Amygdala (tissue), 56 donors: ENCODE data around the gene PDLIM7.
"Not testable (repeated sequence)": the region's sequence is repeated elsewhere in the genome, so short reads cannot be mapped to it uniquely, and the experiment has no call there.

Experiments used
- DNase-seq, 56 donors: peaks; one replicate each; lab custom pipeline; 2025; lab: John Stamatoyannopoulos, UW

PDLIM7 gene, protein sequence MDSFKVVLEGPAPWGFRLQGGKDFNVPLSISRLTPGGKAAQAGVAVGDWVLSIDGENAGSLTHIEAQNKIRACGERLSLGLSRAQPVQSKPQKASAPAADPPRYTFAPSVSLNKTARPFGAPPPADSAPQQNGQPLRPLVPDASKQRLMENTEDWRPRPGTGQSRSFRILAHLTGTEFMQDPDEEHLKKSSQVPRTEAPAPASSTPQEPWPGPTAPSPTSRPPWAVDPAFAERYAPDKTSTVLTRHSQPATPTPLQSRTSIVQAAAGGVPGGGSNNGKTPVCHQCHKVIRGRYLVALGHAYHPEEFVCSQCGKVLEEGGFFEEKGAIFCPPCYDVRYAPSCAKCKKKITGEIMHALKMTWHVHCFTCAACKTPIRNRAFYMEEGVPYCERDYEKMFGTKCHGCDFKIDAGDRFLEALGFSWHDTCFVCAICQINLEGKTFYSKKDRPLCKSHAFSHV

DNA sequence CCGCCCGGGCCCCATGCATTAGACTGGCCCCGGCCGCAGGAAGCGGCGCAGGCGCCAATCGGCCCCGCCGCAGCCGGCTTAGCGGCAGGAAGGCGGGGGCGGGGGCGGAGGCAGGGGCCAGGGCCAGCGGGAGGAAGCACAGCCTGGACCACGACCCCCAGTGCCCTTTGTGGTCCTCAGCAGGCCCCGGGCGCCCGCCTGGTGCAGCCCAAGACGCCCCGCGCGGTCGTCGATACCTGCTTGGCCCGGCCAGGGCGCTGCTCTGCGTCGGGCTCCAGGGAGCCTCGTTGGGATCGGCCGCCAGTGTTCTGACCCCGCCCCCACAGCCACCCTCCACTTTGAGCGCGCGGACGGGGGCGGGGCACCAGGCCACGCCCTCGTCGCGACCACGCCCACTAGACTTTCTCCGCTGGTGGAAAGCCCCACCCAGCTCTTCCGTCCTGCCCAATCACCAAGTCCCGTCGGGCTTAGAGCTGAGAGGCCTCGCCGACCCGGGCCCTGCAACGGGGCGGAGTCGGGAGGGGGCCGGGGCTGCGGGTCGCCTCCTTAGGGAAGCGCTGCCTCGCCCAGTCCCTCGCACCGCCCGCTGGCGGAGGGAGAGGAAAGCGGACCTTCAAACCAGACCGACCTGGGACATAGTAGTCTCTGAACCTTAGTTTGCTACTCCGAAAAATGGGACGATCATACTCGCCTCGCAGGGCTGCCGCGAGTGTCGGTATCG lies at the start of gene PDLIM7:
PDLIM7 (minus strand) TSS at position 313 of the 721 bp plus-strand sequence. CDS start 1,092 bp downstream, outside the sequence.
- DNase-seq: peak in 52 of 56 donors; percentile 23 to 92 (median 72)

DNA sequence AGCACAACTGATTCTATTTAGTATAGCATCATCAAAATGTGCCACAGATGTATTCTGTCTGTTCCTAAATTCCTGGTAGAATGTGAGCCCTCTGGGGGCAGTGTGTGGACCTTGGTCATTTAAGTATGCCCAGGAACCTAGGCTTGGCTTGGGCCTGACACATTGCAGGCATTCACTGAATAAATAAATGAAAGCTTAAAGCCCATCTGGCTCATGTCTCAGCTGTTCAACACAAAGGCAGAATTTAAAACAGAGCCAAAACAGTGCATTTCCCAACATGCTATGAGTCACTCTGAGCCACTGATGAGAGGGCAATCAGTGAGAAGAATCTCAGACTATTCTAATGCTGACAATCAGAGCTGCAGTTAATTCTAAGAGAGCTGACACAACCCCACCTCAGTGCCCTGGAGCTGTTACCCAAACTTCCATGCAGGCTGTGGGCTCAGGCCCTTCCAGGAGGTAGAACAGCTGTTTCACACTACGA lies 48.9 kb upstream of the PDLIM7 start:
- peak in 14 of 56 donors; percentile 6 to 69 (median 34) for DNase-seq

DNA sequence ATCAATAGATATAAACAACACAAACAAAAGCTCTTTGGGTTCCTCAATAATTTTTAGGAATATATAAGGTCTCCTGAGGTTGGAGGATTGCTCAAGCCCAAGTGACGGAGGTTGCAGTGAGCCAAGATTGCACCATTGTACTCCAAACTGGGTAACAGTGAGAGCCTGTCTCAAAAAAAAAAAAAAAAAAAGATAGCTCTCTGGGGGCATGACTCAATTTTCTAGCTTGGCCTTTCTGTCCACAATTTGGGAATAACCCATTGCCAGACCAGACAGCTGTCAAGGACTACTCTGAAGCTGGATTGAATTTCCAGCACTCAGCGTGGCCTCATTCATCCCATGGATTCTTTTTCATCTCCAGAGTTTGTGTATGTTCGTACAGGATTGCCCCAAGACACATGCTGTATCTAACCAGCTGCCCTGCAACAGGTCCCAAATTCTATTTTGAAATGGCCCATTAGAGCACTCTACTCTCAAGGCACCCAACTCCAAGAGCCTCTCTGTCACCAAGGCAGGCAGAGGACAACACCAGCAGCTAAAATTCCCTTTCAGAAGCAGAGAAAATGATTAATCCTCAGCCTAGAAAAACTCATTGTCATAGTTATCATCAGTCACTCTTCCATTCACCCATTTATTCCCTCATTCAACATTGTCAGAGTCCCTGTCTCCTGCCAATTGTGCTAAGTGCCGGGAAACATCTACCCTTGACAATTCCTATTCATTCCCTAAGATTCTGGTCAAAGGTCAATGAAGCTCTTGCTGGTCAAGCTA lies 48.3 kb upstream of the PDLIM7 start:
- DNase-seq: peak in 1 of 56 donors; percentile 58

DNA sequence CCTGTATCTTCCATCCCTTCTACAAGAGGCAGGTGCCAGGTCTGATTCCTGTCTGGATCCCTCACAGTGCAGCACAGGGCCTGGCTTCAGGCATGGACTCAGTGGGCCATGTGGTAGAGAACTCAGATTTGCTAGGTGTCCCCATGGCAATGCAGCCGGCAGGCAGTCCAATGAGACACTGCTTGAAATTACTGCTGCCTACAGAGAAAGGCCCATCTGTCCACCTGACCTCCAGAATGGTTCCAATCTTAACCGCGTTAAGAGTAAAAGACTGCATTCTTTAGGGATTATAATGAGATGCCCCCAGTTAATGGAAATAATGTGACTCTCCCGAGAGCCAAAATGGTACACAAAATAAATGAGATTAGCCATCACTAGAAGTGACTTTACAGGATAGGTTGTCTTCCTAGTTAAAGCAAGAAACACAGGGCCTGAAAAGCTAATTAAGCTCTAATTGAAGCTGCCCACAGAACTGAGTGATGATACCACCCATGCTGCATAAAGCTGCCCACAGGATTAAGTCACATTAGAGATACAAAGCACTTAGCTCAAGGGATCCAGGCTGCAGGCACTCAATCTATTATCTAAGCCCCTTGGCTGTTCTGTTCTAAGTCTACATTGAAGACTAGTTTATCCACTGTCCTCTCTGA lies 45.5 kb upstream of the PDLIM7 start:
- DNase-seq: no peak

DNA sequence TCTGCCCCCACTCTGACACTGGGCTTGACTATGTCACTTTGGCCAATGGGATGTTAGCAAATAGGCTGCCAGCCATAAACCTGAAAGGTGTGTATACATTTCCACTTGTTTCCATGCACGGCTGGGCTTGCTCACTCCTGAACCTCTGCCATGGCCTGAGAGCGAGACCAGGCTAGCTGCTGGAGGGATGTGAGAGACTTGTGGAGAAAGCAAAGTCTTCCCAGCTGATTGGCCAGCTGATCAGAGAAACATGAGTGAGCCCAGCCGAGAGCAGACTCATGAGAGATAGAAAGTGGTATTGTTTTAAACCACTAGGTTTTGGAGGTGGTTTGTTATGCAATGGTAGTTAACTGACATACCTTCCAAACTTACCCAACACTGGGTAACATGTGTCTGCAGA lies 43.0 kb upstream of the PDLIM7 start:
- no peak for DNase-seq

GRCh38 chr5:177539411-177539810 lies 42.0 kb upstream of the PDLIM7 start:
- DNase-seq: no peak

DNA sequence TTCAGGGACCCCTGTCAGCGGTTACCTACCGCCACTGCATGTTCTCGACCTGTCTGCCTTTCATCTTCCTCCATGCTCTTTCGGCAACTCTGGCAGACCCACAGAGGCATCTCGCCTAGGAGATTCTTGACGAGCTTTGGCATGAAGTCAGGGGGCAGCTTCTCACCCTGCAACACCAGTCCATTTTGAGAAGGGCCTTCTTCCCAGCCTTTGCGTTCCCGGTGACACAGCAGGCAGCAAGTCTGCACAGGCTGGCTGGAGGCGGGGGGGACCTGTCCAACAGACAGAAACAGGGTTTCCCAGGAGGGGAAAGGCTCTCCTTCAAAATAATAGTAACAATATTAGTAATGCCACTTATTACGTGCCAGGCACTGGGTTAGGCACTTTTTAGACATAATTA lies 41.5 kb upstream of the PDLIM7 start:
- DNase-seq: no peak

- DNase-seq: peak in 1 of 56 donors; percentile 16
These were observed 40.3 kb upstream of the PDLIM7 start for GRCh38 chr5:177537389-177538361.

DNA sequence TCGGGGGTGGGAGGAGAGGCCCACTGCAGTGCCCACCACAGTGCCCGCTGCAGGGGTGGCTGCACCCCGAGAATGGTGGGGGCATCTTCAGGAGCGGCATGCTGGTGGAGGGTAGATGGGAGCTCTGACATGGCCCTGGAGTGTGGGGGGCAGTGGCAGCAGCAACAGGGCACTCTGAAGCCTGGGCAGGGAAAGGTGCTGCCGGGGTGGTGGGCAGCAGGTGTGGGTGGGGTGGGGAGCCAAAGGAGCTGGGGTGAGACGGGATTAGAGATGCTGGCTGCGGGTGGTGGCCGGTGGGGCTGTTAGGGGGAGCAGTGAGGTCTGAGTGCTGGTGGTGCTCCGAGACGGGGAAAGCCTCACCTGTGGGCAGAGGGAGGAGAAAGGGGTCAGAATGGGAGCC lies 39.0 kb upstream of the PDLIM7 start:
- DNase-seq: no peak

- peak in 1 of 56 donors; percentile 26 for DNase-seq
These were observed 37.7 kb upstream of the PDLIM7 start for GRCh38 chr5:177535125-177535524.

DNA sequence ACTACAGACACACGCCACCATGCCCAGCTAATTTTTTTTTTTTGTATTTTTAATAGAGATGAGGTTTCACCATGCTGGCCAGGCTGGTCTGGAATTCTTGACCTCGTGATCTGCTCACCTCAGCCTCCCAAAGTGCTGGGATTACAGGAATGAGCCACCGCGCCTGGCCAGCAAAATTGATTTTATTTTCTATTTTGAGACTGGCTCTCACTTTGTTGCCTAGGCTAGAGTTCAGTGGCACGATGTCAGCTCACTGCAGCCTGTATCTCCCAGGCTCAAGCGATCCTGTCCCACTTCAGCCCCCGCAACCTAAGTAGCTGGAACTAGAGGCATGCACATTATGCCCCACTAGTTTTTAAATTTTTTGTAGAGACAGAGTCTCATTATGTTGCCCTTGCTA lies 37.0 kb upstream of the PDLIM7 start:
- not testable (repeated sequence) for DNase-seq

DNA sequence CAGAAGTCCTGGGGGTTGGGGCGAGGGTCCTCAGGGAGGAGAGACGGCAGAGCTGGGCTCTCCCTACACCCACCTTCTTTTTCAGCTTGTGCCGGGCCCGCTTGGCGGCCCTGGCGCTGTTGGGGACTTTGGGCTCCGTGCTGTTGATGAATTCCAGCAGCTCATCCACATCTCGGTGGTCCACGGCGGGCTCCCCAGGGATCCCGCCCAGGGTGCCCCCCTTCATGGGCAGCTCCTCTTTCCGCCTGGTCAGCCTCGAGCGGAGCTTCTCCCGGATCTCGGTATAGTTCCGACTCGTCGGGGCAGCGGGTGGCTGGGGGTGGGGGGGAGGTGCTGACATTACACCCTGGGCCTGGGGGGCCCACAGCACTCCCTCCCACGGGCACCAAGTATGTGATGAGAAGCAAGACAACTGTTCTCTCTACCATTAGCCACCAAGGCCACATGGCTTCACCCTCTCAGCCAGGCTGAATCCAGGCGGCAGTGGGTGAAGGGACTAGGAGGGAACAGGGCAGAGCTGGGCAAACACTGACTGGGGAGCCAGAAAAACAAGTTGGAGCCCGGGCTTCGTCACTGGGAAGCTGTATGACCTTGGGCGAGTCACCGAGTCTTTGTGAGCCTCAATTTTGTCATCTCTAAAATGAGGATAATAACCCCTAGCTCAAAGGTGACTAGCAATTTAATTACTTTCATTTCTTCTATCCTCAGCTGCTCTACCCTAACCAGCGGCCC lies 34.0 kb upstream of the PDLIM7 start:
- no peak for DNase-seq

DNA sequence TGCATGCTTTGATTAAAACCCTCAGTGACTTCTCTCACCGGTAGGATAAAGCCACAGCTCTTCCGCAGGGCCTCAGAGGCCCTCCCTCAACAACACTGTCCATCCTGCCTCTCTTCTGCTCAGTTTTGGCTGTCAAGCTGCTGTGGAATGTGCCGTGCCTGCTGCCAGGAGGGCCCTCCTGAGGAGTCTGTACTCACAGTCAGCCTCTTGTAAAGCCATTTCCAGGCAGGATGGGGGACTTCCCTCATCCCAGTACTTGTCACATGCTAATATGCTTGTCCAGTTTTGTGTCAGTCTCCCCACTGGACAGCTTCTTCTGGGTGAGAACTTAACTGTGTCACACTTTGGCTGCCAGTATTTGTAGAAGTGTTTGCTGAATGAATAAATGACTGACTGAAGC lies 33.2 kb upstream of the PDLIM7 start:
- no peak for DNase-seq

GRCh38 chr5:177529247-177530203 lies 32.1 kb upstream of the PDLIM7 start:
- no peak for DNase-seq

GRCh38 chr5:177528631-177529030 lies 31.2 kb upstream of the PDLIM7 start:
- no peak for DNase-seq

DNA sequence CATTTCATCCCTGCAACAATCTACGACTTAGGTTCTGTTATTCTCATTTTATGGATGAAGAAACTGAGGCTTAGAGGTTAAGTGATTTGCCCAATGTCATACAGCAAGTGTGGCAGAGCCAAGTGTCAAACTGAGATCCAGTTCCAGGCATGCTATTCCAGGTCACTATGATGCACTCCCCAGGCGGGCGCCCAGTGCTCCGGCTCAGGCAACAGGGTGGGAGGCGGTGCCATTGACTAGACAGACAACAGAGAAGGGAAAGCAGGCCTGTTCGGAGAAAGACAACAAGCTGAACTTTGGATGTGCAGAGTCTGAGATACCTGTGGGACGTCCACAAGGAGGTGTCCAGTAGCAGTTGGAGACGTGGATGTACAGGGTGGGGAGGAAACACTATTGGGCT lies 30.2 kb upstream of the PDLIM7 start:
- DNase-seq: no peak

- no peak for DNase-seq
These were observed 29.4 kb upstream of the PDLIM7 start for GRCh38 chr5:177526791-177527190.
